ENCODE results near the gene DBX2. TPM values are rescaled to one million over a fixed set of nuclear protein-coding genes. Genes with fewer than 3 reads are reported as not detected.
A peak's percentile ranks its signal among the peaks of the same experiment; 100 is the strongest.

Gene DBX2
- total and polyA plus RNA-seq, 8 donors, result not detected

GRCh38 chr12:45065125-45065626, 14.3 kb upstream of the DBX2 start:
- TF ChIP-seq CTCF (IDR thresholded peaks at IDR 0.05), result no peak
- Histone ChIP-seq H3K4me1 (no peaks in the 10 kb centered on the region), H3K36me3 (no peaks in the 10 kb centered on the region), H3K27ac (no peak overlapping the region), H3K9me3 (peaks cover 0 to 2% of the 10 kb centered on the region in 2 donors), H3K4me3 (no peak overlapping the region), H3K27me3 (no peaks in the 10 kb centered on the region)
- peak in 1 of 4 donors; percentile 51 for DNase-seq
- no peak for ATAC-seq
- intact Hi-C loops (cut with DNase I), result no loop called here

GRCh38 chr12:45060976-45061375, 10.1 kb upstream of the DBX2 start:
- intact Hi-C loops (cut with DNase I), result no loop called here
- Histone ChIP-seq H3K4me3 (no peak overlapping the region), H3K36me3 (no peaks in the 10 kb centered on the region), H3K4me1 (no peaks in the 10 kb centered on the region), H3K27ac (no peak overlapping the region), H3K9me3 (peaks cover 0 to 2% of the 10 kb centered on the region in 2 donors), H3K27me3 (no peaks in the 10 kb centered on the region)
- DNase-seq (no peak), ATAC-seq (no peak)
- TF ChIP-seq CTCF (IDR thresholded peaks at IDR 0.05), result no peak

GRCh38 chr12:45051572-45052125, 750 bp upstream of the DBX2 start:
- intact Hi-C loops (cut with DNase I), result no loop called here
- H3K27ac ChIP-seq, result no peak overlapping the region
- H3K4me1 ChIP-seq, result peaks cover 0 to 10% of the 10 kb centered on the region in 2 donors
- no peaks in the 10 kb centered on the region for H3K9me3 ChIP-seq
- ATAC-seq (no peak), DNase-seq (peak in 2 of 4 donors; percentile 1 to 10)
- peaks cover 43 to 76% of the 10 kb centered on the region in 2 donors for H3K27me3 ChIP-seq
- TF ChIP-seq CTCF (IDR thresholded peaks at IDR 0.05), result no peak
- H3K36me3 ChIP-seq, result no peaks in the 10 kb centered on the region
- peak overlapping the region; percentile 11 to 22 for H3K4me3 ChIP-seq

GRCh38 chr12:45049912-45050750, 768 bp downstream of the DBX2 start:
- Histone ChIP-seq H3K36me3 (no peaks in the 10 kb centered on the region), H3K27me3 (peaks cover 43 to 76% of the 10 kb centered on the region in 2 donors), H3K4me1 (peaks cover 0 to 10% of the 10 kb centered on the region in 2 donors), H3K27ac (no peak overlapping the region), H3K4me3 (peak overlapping the region in 1 of 2 donors; percentile 11), H3K9me3 (no peaks in the 10 kb centered on the region)
- no peak for TF ChIP-seq CTCF (IDR thresholded peaks at IDR 0.05)
- ATAC-seq (no peak), DNase-seq (peak in 2 of 4 donors; percentile 11 to 71)
- intact Hi-C loops (cut with DNase I), result no loop called here

- peaks cover 0 to 7% of the 10 kb centered on the region in 2 donors for H3K27me3 ChIP-seq
- no peak for ATAC-seq
- H3K4me3 ChIP-seq, result no peak overlapping the region
- no peaks in the 10 kb centered on the region for H3K36me3 ChIP-seq
- TF ChIP-seq CTCF (IDR thresholded peaks at IDR 0.05), result no peak
- DNase-seq, result no peak
- H3K4me1 ChIP-seq, result no peaks in the 10 kb centered on the region
- intact Hi-C loops (cut with DNase I), result no loop called here
- H3K27ac ChIP-seq, result no peak overlapping the region
- no peaks in the 10 kb centered on the region for H3K9me3 ChIP-seq
Measured at GRCh38 chr12:45042599-45042998, 8.3 kb downstream of the DBX2 start.

Data from left lung (tissue), 10 donors.